ENCODE measurements around the gene IGF2. TPM values are rescaled to one million over a fixed set of nuclear protein-coding genes. Genes with fewer than 3 reads are reported as not detected.

Gene IGF2
- total and polyA plus RNA-seq, 2 donors (not counting 3 experiments of a cell fraction or from before 2014, with no cell fraction given): 5.7 to 21.0 TPM

- POLR2A ChIA-PET: no interaction called here
- no peak for DNase-seq (ENCODE audit: low read depth, low spot score)
- no TSS peak for BruUV-seq (replicated peaks)
Measured at GRCh38 chr11:2173761-2174160, 34.6 kb upstream of the IGF2 start.

DNA sequence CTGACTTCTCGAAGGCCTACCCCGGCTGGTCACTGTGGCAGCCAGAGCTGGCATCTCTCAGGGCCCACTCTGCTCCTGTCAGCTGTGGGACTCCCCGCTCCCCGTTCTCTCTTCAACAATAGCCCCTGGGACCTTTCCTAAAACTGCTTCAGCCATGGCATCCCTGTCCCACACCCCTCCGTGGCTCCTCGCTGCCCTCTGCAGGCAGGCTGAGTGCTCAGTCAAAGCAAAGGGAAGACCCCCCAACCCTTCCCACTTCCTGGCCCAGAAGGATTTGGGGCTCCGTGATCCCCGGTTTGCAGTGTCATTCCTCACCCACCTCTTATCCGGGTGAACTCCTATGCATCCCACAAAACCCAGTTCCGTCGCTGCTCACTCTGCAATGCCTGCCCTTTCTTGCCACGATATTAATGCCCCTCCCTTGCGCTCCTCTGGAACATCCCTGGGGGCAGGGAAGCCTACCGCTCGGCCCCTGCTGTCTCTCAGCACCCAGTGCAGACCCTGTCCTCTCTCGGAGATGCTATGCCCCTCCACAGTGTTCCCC is 34.0 kb upstream of the IGF2 start:
- intact Hi-C loops (cut with micrococcal nuclease): no loop called here
- no peak overlapping the region for H3K9ac ChIP-seq (replicated peaks; ENCODE audit: extremely low read depth, insufficient read depth, low read length)
- H2AFZ ChIP-seq (ENCODE audit: low read depth, low read length): no peak overlapping the region
- H3K4me1 ChIP-seq (ENCODE audit: control insufficient read depth, extremely low read depth, insufficient read depth, low read length): no peaks in the 10 kb centered on the region
- DNase-seq (ENCODE audit: low read depth, low spot score) (no peak), FAIRE-seq (peak; percentile 24)
- H4K20me1 ChIP-seq (replicated peaks; ENCODE audit: control insufficient read depth, extremely low read depth, insufficient read depth, low read length): no peaks in the 10 kb centered on the region
- H3K27me3 ChIP-seq (ENCODE audit: control insufficient read depth in 2 of 2, insufficient read depth in 2 of 2, low read length in 2 of 2): no peaks in the 10 kb centered on the region
- H3K4me2 ChIP-seq (ENCODE audit: insufficient read depth, low read length): no peak overlapping the region
- no peaks in the 10 kb centered on the region for H3K79me2 ChIP-seq (ENCODE audit: control insufficient read depth, insufficient read depth, low read length)
- TF ChIP-seq, protein P1, sequence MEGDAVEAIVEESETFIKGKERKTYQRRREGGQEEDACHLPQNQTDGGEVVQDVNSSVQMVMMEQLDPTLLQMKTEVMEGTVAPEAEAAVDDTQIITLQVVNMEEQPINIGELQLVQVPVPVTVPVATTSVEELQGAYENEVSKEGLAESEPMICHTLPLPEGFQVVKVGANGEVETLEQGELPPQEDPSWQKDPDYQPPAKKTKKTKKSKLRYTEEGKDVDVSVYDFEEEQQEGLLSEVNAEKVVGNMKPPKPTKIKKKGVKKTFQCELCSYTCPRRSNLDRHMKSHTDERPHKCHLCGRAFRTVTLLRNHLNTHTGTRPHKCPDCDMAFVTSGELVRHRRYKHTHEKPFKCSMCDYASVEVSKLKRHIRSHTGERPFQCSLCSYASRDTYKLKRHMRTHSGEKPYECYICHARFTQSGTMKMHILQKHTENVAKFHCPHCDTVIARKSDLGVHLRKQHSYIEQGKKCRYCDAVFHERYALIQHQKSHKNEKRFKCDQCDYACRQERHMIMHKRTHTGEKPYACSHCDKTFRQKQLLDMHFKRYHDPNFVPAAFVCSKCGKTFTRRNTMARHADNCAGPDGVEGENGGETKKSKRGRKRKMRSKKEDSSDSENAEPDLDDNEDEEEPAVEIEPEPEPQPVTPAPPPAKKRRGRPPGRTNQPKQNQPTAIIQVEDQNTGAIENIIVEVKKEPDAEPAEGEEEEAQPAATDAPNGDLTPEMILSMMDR (IDR thresholded peaks at IDR 0.05; ENCODE audit: extremely low read depth in 1 of 2, insufficient read depth in 1 of 2, low read depth in 1 of 2, low read length in 2 of 2): peak in 1 of 2 donors; percentile 48
- TF ChIP-seq GATA2 (IDR thresholded peaks at IDR 0.05; ENCODE audit: insufficient read depth, insufficient read length, low read depth, low read length): no peak
- CTCF ChIA-PET: interaction anchor here (1.0 kb wide), 1 partner anchor 13 kb away, joined by 3 read pairs; no protein-coding TSS in a partner anchor
- no peak overlapping the region for H3K4me3 ChIP-seq (replicated peaks in 1 of 3; ENCODE audit: insufficient read depth in 1 of 3, low read depth in 1 of 3, low read length in 3 of 3)
- POLR2A ChIA-PET: no interaction called here
- BruUV-seq (replicated peaks): no TSS peak
- no peaks in the 10 kb centered on the region for H3K9me3 ChIP-seq (replicated peaks; ENCODE audit: control insufficient read depth, insufficient read depth, low read length)
- no peak overlapping the region for H3K27ac ChIP-seq (ENCODE audit: insufficient read depth, low read depth, low read length)
- H3K36me3 ChIP-seq (ENCODE audit: control insufficient read depth in 2 of 2, extremely low read depth in 1 of 2, insufficient read depth in 2 of 2, low read length in 2 of 2): no peaks in the 10 kb centered on the region
- dilution Hi-C loops (cut with MboI; ENCODE audit: extremely low pct_ligation_motif_present, low sequenced_read_pairs): no loop called here
- no peaks in the 10 kb centered on the region for H3K9me1 ChIP-seq (replicated peaks; ENCODE audit: control insufficient read depth, extremely low read depth, insufficient read depth, low read length)

More at GRCh38 chr11:2173761-2174160, 34.6 kb upstream of the IGF2 start:
- no peak for FAIRE-seq
- intact Hi-C loops (cut with micrococcal nuclease) (no loop called here), dilution Hi-C loops (cut with MboI; ENCODE audit: extremely low pct_ligation_motif_present, low sequenced_read_pairs) (no loop called here)
- no peak for TF ChIP-seq FOS (IDR thresholded peaks at IDR 0.05; ENCODE audit: borderline replicate concordance, insufficient read depth, low read length)
- no peak for TF ChIP-seq JUN (IDR thresholded peaks at IDR 0.05; ENCODE audit: borderline replicate concordance, insufficient read depth, insufficient read length, low read depth)
- TF ChIP-seq, protein P2, sequence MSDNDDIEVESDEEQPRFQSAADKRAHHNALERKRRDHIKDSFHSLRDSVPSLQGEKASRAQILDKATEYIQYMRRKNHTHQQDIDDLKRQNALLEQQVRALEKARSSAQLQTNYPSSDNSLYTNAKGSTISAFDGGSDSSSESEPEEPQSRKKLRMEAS (IDR thresholded peaks at IDR 0.05; ENCODE audit: insufficient read depth, insufficient read length): no peak
- TF ChIP-seq GATA2 (IDR thresholded peaks at IDR 0.05; ENCODE audit: insufficient read depth, insufficient read length, low read depth, low read length): no peak
- TF ChIP-seq POLR2A (IDR thresholded peaks at IDR 0.05; ENCODE audit: low read depth, low read length): no peak
- H3K9ac ChIP-seq (replicated peaks; ENCODE audit: extremely low read depth, insufficient read depth, low read length): no peak overlapping the region
- no peaks in the 10 kb centered on the region for H3K9me3 ChIP-seq (replicated peaks; ENCODE audit: control insufficient read depth, insufficient read depth, low read length)
- H2AFZ ChIP-seq (ENCODE audit: low read depth, low read length): no peak overlapping the region
- H3K79me2 ChIP-seq (ENCODE audit: control insufficient read depth, insufficient read depth, low read length): no peaks in the 10 kb centered on the region
- H3K4me1 ChIP-seq (ENCODE audit: control insufficient read depth, extremely low read depth, insufficient read depth, low read length): no peaks in the 10 kb centered on the region
- H3K27me3 ChIP-seq (ENCODE audit: control insufficient read depth in 2 of 2, insufficient read depth in 2 of 2, low read length in 2 of 2): no peaks in the 10 kb centered on the region
- H3K36me3 ChIP-seq (ENCODE audit: control insufficient read depth in 2 of 2, extremely low read depth in 1 of 2, insufficient read depth in 2 of 2, low read length in 2 of 2): no peaks in the 10 kb centered on the region
- CTCF ChIA-PET: interaction anchor here (1.0 kb wide), 1 partner anchor 13 kb away, joined by 3 read pairs; no protein-coding TSS in a partner anchor
- no peak overlapping the region for H3K27ac ChIP-seq (ENCODE audit: insufficient read depth, low read depth, low read length)
- no peak overlapping the region for H3K4me2 ChIP-seq (ENCODE audit: insufficient read depth, low read length)
- no peaks in the 10 kb centered on the region for H4K20me1 ChIP-seq (replicated peaks; ENCODE audit: control insufficient read depth, extremely low read depth, insufficient read depth, low read length)
- no peak overlapping the region for H3K4me3 ChIP-seq (replicated peaks in 1 of 3; ENCODE audit: insufficient read depth in 1 of 3, low read depth in 1 of 3, low read length in 3 of 3)
- H3K9me1 ChIP-seq (replicated peaks; ENCODE audit: control insufficient read depth, extremely low read depth, insufficient read depth, low read length): no peaks in the 10 kb centered on the region
